Kidney (tissue), 14 donors: ENCODE data around the gene PDZD2. TPM values are rescaled to one million over a fixed set of nuclear protein-coding genes. Genes with fewer than 3 reads are reported as not detected.

Experiments used
- DNase-seq, 5 donors: peaks; one replicate each; pipeline ENCODE4 v3.0.0-alpha.2; 2013 to 2020
- FAIRE-seq: peaks from 2 replicates; lab custom pipeline; 2012; peaks lifted over from hg19 to GRCh38; lab: Jason Lieb, UNC
- H3K27ac ChIP-seq, 2 donors: one replicate each; pipeline ENCODE4 v1.7.0; 2013; ENCODE audit warnings: low read depth in 2 of 2, low read length in 2 of 2, inconsistent platforms in 1 of 2
- H3K27me3 ChIP-seq: one replicate; pipeline ENCODE4 v1.7.1; 2013; ENCODE audit warnings: low read length, inconsistent platforms; ENCODE audit not compliant: control insufficient read depth, insufficient read depth
- H3K36me3 ChIP-seq, 3 donors: one replicate each; pipeline versions ENCODE4 v1.7.0 to v1.7.1; 2013; ENCODE audit warnings: low read length in 3 of 3, control low read depth in 1 of 3, inconsistent platforms in 1 of 3; ENCODE audit not compliant: insufficient read depth in 3 of 3, control insufficient read depth in 2 of 3
- H3K4me1 ChIP-seq, 3 donors: one replicate each; pipeline versions ENCODE4 v1.7.0 to v1.7.1; 2013; ENCODE audit warnings: low read length in 3 of 3, inconsistent platforms in 1 of 3, low read depth in 1 of 3; ENCODE audit not compliant: control insufficient read depth in 2 of 3, insufficient read depth in 2 of 3
- H3K4me3 ChIP-seq, 3 donors: one replicate each; pipeline versions ENCODE4 v1.7.0 to v1.8.1; 2013; ENCODE audit warnings: low read length in 3 of 3, control low read depth in 1 of 3, inconsistent platforms in 1 of 3
- H3K9ac ChIP-seq, 3 donors: one replicate each; pipeline versions ENCODE4 v1.7.0 to v1.7.1; 2013; ENCODE audit warnings: low read length in 3 of 3, control low read depth in 1 of 3, inconsistent platforms in 1 of 3
- H3K9me3 ChIP-seq, 3 donors: one replicate each; pipeline versions ENCODE4 v1.7.0 to v1.7.1; 2013; ENCODE audit warnings: low read length in 3 of 3, control low read depth in 1 of 3, inconsistent platforms in 1 of 3; ENCODE audit not compliant: control insufficient read depth in 2 of 3, insufficient read depth in 1 of 3
- intact Hi-C: fragments of 100-400 bp; cut with DNase I; formaldehyde crosslinking; loops from one replicate; pipeline ENCODE4 v1.11.1; 2022
- polyA plus RNA-seq: library from polyadenylated mRNA; stranded (reverse); fragments of 350-450 nt; fragmentation: Illumina TruSeq; extraction: RNeasy Lipid Tissue Mini Kit (QIAGEN cat#74804); gene quantifications from one replicate; pipeline ENCODE4 v1.2.3, GENCODE V29; 2014; ENCODE audit warnings: low read depth, low replicate concordance; ENCODE audit not compliant: insufficient read depth
- total RNA-seq: library from RNA; stranded (reverse); fragmentation: NEBNext Ultra II Directional; extraction: Animal tissue kit (Norgen Biotek cat#: 25700); gene quantifications from one replicate; pipeline ENCODE4 v1.2.1, GENCODE V29; 2021
- TF ChIP-seq, protein P1 (sequence below): IDR thresholded peaks from 3 replicates; pipeline ENCODE4 v1.5.1; 2012; ENCODE audit warnings: mild to moderate bottlenecking, moderate library complexity, borderline replicate concordance; ENCODE audit not compliant: insufficient read depth; ENCODE audit errors: extremely low read depth
- donor health status: control.
- donor health status: control.
- donor health status: control.
- donor health status: control.
- donor health status: control.
- donor health status: DM: yes; HTN: yes; CAD: no.
- donor health status: Normal renal cell carcinoma (clear cell type).

PDZD2 gene
- total and polyA plus RNA-seq, 2 donors from 2014 or later: 6.2 to 14.8 TPM

DNA sequence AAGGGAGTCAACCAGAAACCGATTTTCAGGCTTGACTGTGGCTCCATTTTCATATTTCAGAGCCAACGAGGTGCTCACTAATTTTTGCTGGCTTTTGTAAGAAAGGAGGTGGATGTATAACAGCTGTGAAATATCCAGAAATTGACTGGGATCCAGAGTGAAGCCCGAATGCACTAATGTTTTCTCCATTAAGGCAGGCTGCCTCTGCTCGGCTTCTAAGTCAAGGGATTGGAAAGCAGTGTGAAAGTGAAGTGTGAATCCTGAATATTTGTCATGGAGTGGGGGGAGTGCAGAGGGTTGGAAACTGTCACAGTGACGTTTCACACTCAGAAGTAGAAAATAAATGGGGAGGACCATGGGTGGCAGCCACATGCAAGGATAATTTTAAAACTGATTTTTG is 297.8 kb downstream of the PDZD2 start:
- H3K4me3 ChIP-seq: peak overlapping the region in 1 of 3 donors; percentile 7

DNA sequence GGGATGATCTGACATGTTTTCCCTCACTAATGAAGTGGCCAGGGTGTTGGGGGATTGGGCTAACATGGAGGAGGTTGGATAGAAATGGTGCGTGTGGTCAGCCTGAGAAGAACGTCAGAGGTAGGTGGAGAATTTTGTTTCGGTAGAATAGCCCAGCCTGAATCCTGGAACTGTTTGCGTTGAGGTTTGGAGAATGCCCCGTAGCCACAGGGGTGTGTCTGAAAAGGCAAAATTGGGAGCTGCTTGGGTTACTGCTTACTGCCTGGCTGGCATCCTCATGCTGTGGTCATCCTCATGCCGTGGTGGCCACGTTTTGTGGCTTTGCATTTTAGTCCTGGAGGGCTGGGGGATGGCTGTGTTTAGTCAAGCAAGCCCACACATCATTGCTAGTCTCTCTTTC is 298.3 kb downstream of the PDZD2 start:
- DNase-seq (no peak), FAIRE-seq (no peak)
- intact Hi-C loops: no loop called here
- Histone ChIP-seq H3K4me3 (no peak overlapping the region), H3K36me3 (no peaks in the 10 kb centered on the region), H3K4me1 (peaks cover 0 to 9% (median 6%) of the 10 kb centered on the region in 3 donors), H3K9ac (no peak overlapping the region), H3K27me3 (no peaks in the 10 kb centered on the region), H3K9me3 (no peaks in the 10 kb centered on the region), H3K27ac (no peak overlapping the region)
- TF ChIP-seq, protein P1, sequence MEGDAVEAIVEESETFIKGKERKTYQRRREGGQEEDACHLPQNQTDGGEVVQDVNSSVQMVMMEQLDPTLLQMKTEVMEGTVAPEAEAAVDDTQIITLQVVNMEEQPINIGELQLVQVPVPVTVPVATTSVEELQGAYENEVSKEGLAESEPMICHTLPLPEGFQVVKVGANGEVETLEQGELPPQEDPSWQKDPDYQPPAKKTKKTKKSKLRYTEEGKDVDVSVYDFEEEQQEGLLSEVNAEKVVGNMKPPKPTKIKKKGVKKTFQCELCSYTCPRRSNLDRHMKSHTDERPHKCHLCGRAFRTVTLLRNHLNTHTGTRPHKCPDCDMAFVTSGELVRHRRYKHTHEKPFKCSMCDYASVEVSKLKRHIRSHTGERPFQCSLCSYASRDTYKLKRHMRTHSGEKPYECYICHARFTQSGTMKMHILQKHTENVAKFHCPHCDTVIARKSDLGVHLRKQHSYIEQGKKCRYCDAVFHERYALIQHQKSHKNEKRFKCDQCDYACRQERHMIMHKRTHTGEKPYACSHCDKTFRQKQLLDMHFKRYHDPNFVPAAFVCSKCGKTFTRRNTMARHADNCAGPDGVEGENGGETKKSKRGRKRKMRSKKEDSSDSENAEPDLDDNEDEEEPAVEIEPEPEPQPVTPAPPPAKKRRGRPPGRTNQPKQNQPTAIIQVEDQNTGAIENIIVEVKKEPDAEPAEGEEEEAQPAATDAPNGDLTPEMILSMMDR: no peak

More for the DNA sequence above, 297.8 kb downstream of the PDZD2 start:
- DNase-seq: peak in 1 of 5 donors; percentile 70
- no peaks in the 10 kb centered on the region for H3K36me3 ChIP-seq
- no peak overlapping the region for H3K27ac ChIP-seq
- no peak for FAIRE-seq
- no peaks in the 10 kb centered on the region for H3K9me3 ChIP-seq
- H3K27me3 ChIP-seq: no peaks in the 10 kb centered on the region
- no peak overlapping the region for H3K9ac ChIP-seq
- intact Hi-C loops: no loop called here
- H3K4me1 ChIP-seq: peaks cover 0 to 9% (median 8%) of the 10 kb centered on the region in 3 donors
- TF ChIP-seq, protein P1: no peak

DNA sequence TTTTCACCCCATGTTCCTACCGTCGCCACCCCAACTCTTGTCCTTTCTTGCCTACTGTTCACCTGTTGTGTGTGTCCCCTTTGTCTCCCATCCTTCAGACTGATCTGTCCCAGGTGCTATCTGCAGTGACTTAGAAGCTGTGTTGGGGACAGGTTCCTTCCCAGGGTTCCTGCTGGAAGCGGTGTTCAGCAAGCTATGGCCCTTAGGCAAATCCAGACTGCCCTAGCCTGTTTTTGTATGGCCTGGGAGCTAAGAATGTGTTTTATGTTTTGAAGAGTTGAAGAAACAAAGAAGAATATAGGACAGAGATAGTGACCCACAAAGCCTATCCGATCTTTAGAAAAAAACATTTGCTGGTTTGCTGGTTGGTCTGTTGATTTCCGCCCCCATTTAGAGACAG is 298.8 kb downstream of the PDZD2 start:
- Histone ChIP-seq H3K4me3 (no peak overlapping the region), H3K27me3 (no peaks in the 10 kb centered on the region), H3K9me3 (no peaks in the 10 kb centered on the region), H3K36me3 (no peaks in the 10 kb centered on the region), H3K4me1 (peaks cover 0 to 9% (median 6%) of the 10 kb centered on the region in 3 donors), H3K9ac (no peak overlapping the region), H3K27ac (no peak overlapping the region)
- FAIRE-seq (no peak), DNase-seq (no peak)
- TF ChIP-seq, protein P1: no peak
- intact Hi-C loops: no loop called here

DNA sequence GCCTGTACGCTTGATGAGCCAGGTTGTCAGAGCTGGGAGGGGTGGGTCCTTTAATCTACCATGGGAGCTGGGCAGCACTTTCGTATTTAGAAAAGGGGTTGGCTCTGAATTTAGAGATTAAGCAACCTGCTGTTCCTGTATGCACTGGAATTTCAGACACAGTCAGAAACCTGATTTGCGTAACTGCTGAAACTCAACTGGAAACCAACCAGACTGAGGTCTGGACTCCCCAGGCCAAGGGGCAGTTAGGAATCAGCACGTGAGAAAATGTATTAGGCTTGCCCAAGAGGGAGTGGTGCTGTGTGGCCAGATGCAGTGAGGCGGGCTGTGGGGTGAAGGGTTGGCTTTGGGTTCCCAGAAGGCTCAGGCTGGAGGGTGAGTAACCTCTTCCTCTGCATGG is 300.2 kb downstream of the PDZD2 start:
- FAIRE-seq (no peak), DNase-seq (no peak)
- Histone ChIP-seq H3K4me3 (no peak overlapping the region), H3K27ac (no peak overlapping the region), H3K4me1 (peaks cover 0 to 9% (median 6%) of the 10 kb centered on the region in 3 donors), H3K27me3 (no peaks in the 10 kb centered on the region), H3K36me3 (no peaks in the 10 kb centered on the region), H3K9ac (no peak overlapping the region), H3K9me3 (no peaks in the 10 kb centered on the region)
- intact Hi-C loops: no loop called here
- TF ChIP-seq, protein P1: no peak
